Fibroblast of upper back skin (primary cell): ENCODE measurements around the gene FIGNL2.
A peak's percentile ranks its signal among the peaks of the same experiment; 100 is the strongest.
"Not testable (repeated sequence)": the region's sequence is repeated elsewhere in the genome, so short reads cannot be mapped to it uniquely, and the experiment has no call there.

Experiments
- DNase-seq: peaks from one replicate; pipeline ENCODE4 v3.0.0-alpha.2; 2013

Gene FIGNL2

DNA sequence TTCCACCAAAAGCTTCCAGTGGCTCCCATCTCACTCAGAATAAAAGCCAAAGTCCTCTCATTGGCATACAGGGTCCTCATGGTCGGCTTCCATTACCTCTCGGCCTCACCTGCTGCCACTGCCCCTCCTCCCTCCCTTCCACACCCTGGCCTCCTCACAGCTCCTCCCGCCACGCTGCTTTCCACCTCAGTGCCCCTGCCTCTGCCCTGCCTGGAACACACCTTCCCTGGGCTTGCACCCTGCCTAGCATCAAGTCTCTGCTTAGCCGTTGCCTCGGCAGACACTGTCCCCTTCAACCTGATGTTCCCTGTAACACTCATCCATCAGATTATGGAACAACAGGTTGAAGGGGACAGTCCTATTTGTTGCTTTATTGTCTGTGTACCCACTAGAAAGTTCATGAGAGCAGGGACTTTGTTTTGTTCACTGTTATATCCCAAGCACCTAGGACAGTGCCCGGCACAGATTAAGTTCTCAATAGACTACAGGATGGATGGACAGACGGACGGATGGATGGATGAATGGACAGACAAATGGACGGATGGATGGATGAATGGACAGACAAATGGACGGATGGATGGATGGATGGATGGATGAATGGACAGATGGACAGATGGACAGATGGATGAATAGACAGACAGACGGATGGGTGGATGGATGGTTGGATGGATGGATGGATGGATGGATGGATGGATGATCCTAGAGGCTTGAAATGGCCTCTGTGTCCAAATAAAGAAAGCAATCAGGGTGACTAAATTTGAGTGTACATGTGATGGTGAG lies 14.9 kb downstream of the FIGNL2 start:
- no peak for DNase-seq

DNA sequence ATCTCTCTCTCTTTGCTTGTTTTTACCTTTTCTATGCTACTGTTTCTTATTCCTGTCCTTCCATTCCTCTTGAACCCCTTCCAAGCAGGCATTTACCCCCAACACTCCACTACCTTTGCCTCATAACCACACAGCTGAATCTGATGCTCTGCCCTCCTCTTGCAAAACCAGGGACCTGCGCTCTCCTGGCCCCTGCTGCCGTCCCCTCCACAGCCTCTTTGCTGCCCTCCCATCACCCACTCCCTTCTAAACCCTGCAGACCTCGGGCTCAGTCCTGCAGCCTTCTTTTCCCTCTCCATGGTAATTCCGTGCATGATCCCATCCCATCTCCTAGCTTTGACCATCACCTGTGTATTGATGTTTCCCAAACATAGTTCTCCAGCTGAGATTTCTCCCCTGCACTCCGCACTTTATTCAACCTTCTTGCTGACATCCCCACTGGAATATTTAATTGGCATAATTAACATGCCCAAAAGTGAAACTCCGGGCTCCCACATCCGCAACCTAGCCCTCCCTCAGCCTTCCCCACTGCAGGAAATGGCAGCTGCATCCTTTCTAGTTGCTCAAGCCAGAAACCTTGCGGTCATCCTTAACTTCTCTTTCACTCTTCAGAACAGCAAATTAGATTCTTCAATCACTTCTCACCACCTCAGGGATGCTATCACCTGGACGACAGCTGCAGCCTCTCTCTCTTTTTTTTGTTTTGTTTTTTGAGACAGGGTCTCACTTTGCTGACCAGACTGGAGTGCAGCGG lies 16.0 kb downstream of the FIGNL2 start:
- DNase-seq: no peak

DNA sequence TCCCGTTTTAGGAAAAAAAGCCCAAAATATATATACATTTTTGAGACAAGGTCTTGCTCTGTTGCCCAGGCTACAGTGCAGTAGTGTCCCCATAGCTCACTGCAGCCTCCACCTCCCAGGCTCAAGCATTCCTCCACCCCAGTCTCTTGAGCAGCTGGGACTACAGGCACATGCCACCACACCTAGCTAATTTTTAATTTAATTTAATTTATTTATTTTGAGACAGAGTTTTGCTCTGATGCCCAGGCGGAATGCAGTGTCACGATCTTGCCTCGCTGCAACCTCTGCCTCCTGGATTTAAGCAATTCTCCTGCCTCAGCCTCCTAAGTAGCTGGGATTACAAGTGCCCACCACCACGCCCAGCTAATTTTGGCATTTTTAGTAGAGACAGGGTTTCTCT lies 16.7 kb downstream of the FIGNL2 start:
- not testable (repeated sequence) for DNase-seq

DNA sequence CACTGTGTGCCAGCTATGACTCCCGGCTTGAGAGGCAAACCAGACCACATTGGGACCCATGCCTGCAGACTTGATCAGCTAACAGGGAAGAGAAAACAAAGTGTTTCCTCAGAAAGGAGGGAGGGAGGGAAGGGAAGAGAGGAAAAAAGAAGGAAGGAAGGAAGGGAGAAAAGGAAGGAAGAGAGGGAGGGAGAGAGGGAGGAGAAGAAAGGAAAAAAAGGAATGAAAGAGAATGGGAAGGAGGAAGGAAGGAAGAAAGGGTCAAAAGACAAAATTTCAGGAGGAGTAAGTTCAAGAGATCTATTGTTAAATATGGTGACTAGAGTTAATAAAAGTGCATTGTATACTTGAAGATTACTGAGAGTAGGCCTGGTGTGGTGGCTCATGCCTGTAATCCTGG lies 18.9 kb downstream of the FIGNL2 start:
- no peak for DNase-seq

DNA sequence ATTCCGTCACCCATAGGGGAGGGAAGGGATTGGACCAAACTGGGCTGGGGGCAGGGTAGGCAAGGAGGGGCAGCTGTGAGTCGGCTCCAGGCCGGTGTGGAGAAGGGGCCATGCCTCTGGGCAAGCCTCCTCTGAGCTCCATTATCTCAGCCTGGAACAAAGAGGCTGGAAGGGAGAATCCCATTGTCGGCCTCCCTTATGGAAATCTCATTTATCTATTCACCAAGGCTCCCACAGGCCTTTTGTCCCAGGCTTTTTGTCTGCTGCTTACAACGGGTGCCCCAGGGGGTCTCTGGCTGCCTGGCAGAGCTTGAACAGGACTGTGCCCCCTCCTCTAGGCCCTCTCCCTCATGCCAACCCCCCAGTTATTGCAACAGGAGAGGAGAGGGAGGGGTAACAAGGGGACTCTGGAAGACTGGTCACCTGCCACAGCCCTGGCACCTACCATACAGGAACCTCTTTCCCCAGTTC lies 19.5 kb downstream of the FIGNL2 start:
- no peak for DNase-seq

DNA sequence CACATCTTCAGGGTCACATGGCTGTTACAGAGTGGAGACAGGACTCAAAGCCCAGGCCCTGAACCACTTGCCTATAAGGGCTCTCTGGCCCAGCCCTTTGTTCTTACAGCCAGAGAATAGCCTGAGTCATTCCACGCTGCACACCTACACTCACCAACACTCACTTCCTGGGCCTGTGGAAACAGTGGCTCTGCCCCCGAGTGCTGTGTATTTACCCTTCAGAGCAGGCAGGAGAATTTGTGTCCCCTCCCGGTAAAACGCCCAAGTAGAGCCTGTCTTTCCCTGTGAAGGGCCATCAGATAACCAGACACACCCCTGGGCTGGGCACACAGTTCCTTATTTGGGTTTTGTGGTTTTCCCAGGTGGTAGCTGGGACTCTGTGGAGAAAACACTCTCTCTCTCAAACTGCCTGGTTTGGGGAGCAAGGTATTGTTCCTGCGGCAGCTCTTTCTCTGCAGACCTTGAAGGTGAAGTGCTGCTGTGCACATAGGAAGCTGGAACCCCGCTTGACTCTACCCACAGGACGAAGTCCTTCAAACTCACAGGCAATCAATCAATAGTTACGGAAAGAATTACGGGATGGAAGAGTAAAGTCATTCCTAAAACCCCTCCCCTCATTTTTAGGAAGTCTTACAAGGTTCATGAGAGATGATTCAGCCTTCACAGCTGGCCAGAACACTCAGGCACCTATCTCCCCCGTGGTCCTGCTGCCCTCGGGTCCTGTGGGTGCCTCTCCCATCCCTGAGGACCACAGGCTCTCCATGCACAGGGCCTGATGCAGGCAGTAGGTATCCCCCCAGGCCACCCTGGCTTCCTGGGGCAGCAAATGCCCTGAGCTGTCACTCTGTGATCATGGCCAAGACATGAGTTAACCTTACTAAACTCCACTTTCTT lies 20.3 kb downstream of the FIGNL2 start:
- DNase-seq: peak; percentile 39

DNA sequence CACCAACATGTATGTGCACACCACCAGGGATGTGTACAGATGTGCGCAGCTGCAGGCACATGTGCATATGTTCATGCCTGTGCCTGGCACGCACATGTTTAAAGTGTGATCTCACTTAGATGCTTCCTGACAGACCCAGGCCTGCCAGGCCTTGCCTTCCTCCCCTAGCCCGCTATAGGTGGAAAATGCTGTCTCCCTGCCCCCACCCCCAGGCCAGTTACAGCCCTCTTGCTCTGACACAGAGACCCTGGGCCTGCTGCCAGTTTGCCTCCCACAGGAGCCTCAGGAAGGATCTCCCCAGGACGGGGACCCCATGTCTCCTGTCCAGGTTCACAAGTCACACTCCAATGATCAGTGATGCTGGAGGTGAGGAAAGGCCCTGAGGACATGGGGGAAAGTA lies 21.6 kb downstream of the FIGNL2 start:
- DNase-seq: no peak

DNA sequence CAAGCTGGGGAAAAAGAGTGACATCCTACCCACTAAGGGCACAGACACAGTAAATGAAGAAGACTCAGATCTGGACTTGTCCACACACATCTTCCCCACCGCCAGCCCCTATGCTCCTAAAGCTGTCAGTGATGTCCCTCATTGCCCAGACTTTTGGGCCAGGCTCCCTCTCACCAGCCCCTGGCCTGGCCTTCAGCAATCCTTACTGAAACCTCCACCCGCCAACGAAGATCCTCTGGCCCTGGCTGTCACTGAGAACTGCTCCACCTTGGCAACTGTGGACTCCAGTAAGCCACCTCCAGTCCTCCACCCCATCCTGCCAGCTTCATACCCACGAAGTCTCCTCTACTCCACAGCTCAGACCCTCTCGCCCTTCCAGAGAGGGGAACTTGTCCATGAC lies 23.3 kb downstream of the FIGNL2 start:
- no peak for DNase-seq

DNA sequence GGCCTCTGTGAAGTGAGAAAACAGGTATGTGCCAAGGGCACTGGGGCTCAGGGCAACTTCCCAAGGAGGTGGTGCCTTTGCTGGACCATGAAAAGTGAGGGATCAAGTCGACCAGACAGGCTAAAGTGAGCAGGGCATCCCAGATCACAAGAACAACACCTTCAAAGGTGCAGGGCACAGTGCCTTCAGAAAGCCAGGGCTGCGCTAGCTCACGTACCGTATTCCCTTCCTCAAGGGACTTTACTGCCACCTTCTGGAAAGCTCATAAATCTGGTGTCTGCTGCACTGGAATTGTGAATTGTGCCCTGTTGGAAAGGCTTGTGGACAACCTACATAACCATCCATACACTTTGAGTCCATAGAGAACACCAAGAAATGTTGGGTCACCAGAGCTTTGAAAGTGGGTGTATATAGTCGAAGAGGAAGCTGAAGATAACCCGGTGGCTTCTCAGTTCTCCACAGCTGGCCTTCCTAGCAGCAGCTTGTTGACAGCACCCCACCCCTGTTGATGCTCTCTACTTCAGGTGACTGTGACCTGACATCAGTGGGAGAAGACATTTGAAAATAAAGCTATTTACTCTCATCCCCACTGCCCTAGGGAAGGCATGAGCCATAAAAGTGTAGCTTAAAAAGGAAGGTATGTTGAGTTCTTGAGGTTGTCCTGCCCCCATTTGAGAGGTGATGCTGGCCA lies 24.5 kb downstream of the FIGNL2 start:
- peak; percentile 71 for DNase-seq

DNA sequence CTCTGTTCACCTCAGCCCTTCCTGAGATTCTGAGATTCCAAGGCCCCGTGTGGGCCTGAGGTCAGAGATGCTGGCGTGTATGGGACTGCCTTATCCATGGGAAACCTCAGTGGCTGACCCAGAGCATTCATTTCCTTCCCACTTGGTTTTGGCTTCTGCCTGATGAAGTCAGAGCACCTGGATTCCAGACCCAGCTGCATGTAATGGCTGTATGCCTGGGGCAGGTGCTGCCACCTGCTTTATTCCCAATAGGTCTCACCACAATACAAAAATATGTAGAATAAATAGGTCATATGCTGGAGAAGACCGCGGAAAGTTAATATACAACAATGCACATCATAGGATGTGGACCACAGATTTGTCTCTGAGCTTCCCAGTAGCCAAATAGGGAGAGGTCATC lies 25.6 kb downstream of the FIGNL2 start:
- no peak for DNase-seq

DNA sequence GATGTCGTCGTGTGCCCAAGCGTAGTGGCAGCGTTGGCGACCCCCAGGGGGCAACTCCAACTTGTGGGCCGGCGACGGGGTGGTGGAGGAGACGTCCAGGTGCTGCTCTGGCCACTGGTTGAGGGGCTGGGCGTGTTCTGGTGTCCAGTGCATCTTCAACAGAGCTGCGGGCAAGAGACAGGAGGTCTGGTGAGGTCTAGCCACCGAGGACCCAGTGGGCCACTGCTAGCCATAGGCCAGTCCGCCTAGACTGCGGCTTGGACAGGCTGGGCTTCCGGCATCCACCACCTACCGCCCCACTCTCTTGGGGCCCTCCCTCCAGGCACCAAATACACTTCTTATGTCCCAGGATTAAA lies 26.3 kb downstream of the FIGNL2 start:
- DNase-seq: no peak

DNA sequence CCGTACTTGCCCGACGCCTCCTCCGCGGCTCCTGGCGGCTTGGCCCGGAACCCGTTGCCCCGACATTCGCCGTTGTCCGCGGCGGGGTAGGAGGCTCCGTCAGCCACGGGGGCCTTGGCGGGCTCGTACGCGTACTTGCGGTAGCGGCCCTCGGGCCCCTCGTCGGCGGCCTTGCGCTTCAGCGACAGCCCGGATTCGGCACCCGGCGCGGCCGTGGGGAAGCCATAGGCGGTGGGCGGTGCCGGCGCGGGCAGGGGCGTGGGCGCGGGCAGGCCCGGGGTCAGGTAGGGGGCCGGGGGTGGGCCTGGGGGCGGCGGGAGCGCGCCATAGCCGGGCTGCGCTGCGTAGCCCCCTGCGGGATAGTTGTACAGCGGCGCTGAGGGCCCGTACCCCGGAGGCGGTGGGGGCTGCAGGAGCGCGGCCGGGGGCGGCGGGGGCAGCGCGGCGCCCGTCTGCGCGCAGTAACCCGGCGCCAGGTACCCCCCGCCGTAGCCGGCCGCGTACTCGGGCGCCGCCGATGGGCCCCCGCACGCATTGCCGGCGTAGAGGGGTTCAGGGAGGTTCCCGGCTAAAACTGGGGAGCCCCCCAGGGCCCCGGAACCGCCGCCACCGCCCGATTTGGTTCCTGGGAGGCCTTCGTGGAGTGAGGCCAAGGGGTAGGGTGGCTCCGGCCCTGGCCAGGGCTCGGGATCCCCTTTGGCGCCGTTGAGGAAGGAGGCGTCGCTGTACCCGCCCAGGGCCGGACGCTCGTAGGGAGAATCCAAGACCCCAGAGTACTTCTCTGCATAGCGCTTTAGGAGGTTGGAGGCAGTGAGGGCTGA lies 26.9 kb downstream of the FIGNL2 start:
- DNase-seq: no peak

DNA sequence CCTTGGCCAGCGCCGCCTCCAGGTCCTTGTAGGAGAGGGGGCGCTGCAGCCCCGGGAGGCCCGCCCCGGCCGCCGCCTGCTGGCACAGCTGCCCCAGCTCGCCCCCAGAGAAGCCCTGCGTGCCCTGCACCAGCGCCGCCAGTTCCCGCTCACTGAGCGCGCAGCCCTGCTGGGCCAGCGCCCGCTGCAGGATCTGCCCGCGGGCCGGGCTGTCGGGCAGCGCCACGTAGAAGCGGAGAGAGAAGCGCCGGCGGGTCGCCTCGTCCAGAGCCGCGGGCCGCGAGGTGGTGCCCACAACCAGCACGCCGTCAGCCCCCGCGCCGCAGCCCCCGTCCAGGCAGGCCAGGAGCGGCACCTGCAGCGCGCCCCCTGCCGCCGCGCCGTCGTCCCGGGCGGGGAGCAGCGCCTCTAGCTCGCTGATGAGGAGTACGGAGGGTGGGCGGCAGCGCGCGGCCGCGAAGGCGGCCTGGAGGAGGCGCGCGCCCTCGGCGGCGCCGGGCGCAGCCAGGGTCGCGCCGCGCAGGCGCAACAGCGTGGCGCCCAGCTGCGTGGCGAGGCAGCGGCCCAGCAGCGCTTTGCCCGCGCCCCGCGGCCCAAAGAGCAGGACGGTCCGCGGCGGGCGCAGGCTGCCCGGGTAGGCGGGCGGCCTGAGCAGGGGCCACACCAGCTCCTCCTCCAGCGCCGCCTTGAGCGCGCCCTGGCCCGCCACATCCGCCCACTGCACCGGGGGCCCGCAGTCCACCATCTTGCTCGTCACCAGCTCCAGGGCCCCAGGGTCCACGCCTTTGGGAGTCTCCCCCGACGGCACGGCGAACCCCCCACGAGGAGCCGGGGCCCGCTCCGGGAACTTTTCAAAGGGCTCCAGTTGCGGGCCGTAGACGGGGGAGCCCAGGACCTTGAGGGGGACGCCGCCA lies 27.7 kb downstream of the FIGNL2 start:
- peak; percentile 70 for DNase-seq

DNA sequence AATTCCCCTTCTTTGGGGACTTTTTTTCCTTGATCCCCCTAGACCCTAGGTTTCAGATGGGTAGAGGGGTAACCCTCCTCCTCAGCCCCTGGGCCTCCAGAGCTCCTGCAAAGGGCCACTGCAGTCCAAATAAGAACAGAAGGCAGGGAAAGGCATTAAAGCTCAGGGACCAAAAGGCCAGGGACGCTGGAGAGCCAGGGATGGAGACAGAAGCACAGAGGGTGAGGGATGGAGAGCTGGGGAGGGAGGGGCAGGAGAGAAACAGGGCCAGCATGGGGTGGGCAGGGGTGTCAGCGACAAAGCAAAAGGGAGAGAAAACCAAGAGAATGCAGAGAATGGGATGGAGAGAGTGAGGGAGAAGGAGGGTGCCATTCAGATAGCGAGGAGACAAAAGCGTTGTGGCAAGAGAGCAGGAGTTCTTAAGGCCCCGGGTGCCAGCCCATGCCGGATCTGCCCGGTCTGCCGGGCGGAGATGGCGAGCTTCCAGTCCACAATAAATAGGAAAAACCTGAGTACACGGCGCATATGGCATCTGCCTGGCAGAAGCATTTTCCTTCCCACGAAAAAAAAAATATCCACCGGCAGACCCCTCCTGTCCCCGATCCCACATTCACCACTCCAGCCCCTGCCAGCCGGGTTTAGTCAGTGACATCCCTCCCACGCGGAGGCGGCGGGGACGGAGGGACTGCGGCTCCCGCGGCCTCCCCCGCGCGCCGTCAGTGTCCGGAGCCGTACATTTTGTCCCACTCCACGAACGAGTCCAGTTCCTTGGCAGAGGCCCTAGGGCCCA lies 28.6 kb downstream of the FIGNL2 start:
- no peak for DNase-seq

DNA sequence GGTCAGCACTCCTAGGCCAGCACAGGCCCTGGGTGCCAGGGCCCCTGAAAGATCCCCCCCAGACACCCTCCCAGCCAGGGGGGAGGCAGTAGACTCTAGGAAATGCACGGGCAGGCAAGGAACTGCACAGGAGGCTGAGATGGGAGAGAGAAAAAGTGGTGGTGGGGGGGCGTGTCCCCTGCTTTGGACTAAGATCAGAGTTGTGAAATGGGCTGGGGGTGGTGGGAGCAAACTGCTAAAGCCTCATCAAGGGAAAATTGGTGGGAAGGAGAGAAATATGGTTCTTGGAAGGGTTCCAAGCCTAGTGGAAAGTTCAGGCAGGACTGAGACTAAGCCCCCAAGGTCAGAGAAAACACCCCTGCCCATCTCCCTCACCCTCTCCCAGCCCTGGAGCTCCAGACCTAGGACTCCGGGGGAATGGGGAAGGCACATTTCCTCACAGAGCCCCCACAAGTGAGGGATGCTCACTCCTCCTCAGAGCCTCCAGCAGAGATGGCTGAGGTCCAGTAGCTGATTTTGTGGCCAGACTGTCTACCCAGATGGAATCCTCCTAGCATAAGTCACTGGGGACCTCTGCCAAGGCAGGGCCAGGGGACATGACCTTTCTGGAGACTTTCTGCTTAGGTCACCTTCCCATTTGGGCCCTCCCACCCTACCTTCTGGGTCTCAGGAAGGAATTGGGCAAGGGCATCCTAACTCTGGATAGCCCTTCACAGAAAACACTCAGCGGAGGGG lies 29.8 kb downstream of the FIGNL2 start:
- DNase-seq: peak; percentile 96

DNA sequence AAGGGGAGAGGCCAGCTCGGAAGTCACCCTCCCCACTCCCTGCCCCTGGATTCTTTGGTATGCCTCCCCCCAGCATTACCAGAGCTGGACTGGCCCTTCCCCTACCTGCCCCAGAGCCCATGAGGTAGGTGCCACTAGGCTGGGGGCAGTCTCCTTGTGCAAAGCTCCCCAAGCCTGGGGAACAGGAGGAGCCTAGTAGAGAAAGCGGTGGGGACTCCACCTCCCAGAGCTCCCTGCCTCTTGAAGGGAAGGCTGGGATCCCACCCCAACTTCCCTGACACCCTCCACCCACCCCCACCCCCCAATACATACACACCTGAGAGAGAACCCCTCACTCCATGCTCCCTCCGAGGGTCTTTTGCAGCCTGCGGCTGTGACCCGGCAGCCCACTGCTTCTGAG lies 30.4 kb downstream of the FIGNL2 start:
- DNase-seq: no peak

DNA sequence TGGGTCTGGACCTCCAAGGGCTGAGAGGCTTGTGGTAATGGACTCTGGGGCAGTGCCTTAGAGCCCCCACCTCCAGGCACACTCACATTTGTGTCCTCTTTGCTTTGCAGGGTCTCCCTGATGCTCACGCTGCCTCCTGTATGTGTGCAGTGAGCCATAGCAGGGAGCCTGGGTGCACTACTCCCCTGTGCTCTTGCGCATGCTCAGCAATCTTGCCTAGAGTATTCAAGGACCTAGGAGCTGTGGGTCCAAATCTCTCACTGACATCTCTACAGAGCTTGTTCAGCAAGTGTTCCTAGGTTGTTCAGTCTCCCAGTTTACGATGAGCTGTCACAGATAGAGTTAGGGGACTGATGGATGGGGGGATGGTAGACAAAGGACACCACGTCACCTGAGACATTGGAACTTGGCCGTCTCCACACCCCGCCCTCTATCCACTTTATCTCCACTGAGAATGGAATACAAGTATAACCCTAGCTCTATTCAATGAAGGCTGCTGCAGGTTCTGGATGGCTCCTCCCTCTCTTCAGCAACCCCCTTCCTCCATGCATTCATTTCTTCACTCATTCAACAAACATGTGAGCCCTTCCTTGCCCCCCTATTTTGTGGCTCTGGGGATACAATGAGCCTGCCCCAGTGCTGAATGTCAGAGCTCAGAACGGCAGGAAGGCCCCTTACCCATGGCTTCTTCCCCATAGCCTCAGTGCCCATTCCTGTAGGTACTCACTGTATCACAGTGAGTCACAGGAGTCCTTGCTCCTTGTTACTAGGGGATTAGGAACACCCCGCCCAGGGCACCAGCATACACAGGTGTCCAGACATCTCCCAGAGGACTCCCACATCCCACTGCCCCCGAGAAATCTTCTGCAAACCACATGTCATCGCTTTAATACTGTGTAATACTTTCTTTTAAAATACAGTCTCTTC lies 31.2 kb downstream of the FIGNL2 start:
- peak; percentile 45 for DNase-seq

DNA sequence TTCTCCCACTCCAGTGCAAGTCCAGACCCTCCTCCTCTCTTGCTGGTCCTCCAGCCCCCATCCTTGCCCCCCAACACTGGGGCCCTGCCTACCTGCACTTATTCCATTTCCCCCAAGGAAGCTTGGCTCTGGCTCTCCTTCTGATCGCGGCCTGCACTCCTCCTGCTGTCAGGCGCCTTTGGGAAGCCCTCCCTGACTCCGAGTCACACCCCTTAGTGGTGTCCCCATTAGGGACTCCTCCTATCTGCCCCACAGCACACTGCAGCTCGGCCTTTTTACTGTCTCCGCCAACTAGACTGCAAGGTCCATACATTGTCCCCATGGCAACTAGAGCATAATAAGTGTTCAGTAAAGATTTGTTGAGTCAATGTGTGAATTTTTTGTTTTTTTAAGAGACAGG lies 32.9 kb downstream of the FIGNL2 start:
- no peak for DNase-seq
